ENCODE measurements around the gene ANKS1B. TPM values are rescaled to one million over a fixed set of nuclear protein-coding genes. Genes with fewer than 3 reads are reported as not detected.

ANKS1B gene
- total and polyA plus RNA-seq, 2 of the 4 experiments (the other 2 are of a cell fraction): 0.17 to 0.18 TPM

DNA sequence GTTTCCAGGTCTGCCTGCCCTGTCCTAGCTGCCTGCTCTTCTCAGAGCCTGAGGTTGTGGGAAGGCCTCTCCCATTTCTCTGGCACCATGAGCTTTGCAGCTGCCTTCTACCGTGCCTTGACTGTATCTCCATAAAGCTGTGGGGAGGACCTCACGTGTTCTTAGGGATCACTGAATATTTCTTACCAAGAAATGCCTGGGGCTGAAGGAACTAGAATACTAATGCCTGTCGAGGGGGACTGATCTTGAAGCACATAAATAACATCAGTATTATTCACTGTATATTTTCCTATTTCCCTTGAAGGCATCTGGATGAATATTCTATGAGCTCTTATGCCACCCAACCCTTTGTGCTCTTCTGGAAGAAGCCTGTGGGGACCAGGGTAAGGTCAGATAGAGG, 1236.3 kb downstream of the ANKS1B start:
- H4K5ac ChIP-seq (ENCODE audit: low read depth, low read length): no peak overlapping the region
- no peak overlapping the region for H3K14ac ChIP-seq (replicated peaks; ENCODE audit: low read depth, low read length)
- no peak overlapping the region for H2BK5ac ChIP-seq (ENCODE audit: low read depth, low read length, poor library complexity, severe bottlenecking)
- no peak overlapping the region for H2BK120ac ChIP-seq (ENCODE audit: low read depth, low read length)
- H3K9me1 ChIP-seq (ENCODE audit: insufficient read depth, low read length): no peaks in the 10 kb centered on the region
- no peak overlapping the region for H3K4me2 ChIP-seq (ENCODE audit: low read depth, low read length)
- no peaks in the 10 kb centered on the region for H3K79me1 ChIP-seq (ENCODE audit: low read depth in 1 of 2, low read length in 2 of 2)
- peaks cover 8% of the 10 kb centered on the region for H3K27me3 ChIP-seq (ENCODE audit: control insufficient read depth, insufficient read depth, low read length)
- H3K4ac ChIP-seq (ENCODE audit: low read depth, low read length): no peak overlapping the region
- H4K8ac ChIP-seq (ENCODE audit: low read depth in 2 of 2, low read length in 2 of 2): no peak overlapping the region
- H3K9ac ChIP-seq (ENCODE audit: low read depth, low read length): no peak overlapping the region
- BruUV-seq (replicated peaks): no TSS peak
- H4K91ac ChIP-seq (ENCODE audit: insufficient read depth, low read depth, low read length): no peak overlapping the region
- H3K56ac ChIP-seq (ENCODE audit: extremely low read depth, insufficient read depth, low read length): no peak overlapping the region
- no peak overlapping the region for H2AK9ac ChIP-seq (replicated peaks; ENCODE audit: low read depth, low read length, poor library complexity)
- dilution Hi-C loops (cut with HindIII; ENCODE audit: low sequenced_read_pairs, unreplicated experiment) (no loop called here), in situ Hi-C loops (cut with MboI; ENCODE audit: low sequenced_read_pairs) (no loop called here), intact Hi-C loops (cut with micrococcal nuclease) (no loop called here)
- H3K4me1 ChIP-seq (ENCODE audit: control insufficient read depth, insufficient read depth, low read length): 0 out of 2 replicates have a peak, but pooled peaks cover 2% of the 10 kb centered on the region
- H3K27ac ChIP-seq (ENCODE audit: insufficient read depth, low read length): no peak overlapping the region
- CTCF ChIA-PET: interaction anchor here (1.0 kb wide), 1 partner anchor 8 kb away, joined by 3 read pairs; no protein-coding TSS in a partner anchor
- no peak overlapping the region for H2AK5ac ChIP-seq (ENCODE audit: low read depth, low read length)
- TF ChIP-seq USF2 (IDR thresholded peaks at IDR 0.05; ENCODE audit: low read depth, low read length) (no peak), MAFK (IDR thresholded peaks at IDR 0.05; ENCODE audit: low read depth, low read length) (no peak), BHLHE40 (IDR thresholded peaks at IDR 0.05; ENCODE audit: low read depth, low read length) (no peak), MAZ (IDR thresholded peaks at IDR 0.05; ENCODE audit: borderline replicate concordance, low read depth, low read length) (no peak), MXI1 (IDR thresholded peaks at IDR 0.05; ENCODE audit: borderline replicate concordance, low read depth, low read length) (no peak), RFX5 (IDR thresholded peaks at IDR 0.05; ENCODE audit: low read depth, low read length) (no peak), POLR2A (IDR thresholded peaks at IDR 0.05; ENCODE audit: low read depth, low read length) (no peak), CTCF (conservative IDR thresholded peaks at IDR 0.05; ENCODE audit: low read depth, low read length) (no peak), SMC3 (IDR thresholded peaks at IDR 0.05; ENCODE audit: low read depth, low read length) (no peak), FOS (IDR thresholded peaks at IDR 0.05; ENCODE audit: low read depth, low read length) (no peak), CHD1 (IDR thresholded peaks at IDR 0.05; ENCODE audit: low read depth, low read length) (no peak), CEBPB (IDR thresholded peaks at IDR 0.05; ENCODE audit: low read depth, low read length) (no peak), RCOR1 (IDR thresholded peaks at IDR 0.05; ENCODE audit: insufficient replicate concordance, low read length) (no peak), ELK1 (IDR thresholded peaks at IDR 0.05; ENCODE audit: borderline replicate concordance, low read depth, low read length) (no peak), RAD21 (IDR thresholded peaks at IDR 0.05; ENCODE audit: low read length) (no peak), NFE2L2 (IDR thresholded peaks at IDR 0.05; ENCODE audit: low read depth, low read length) (no peak)
- no peaks in the 10 kb centered on the region for H4K20me1 ChIP-seq (ENCODE audit: insufficient read depth, low read length)
- H3K18ac ChIP-seq (ENCODE audit: low read depth, low read length): no peak overlapping the region
- DNase-seq: no peak
- H3K23ac ChIP-seq (ENCODE audit: low read depth, low read length): no peak overlapping the region
- no peaks in the 10 kb centered on the region for H3K9me3 ChIP-seq (ENCODE audit: control insufficient read depth, insufficient read depth, low read length)
- no peak overlapping the region for H2AFZ ChIP-seq (replicated peaks; ENCODE audit: low read length, poor library complexity)
- WGBS, 2 experiments (ENCODE audit: extremely low coverage in 2 of 2, insufficient read length in 1 of 2): no CpG with 5 or more reads among the region's 3 CpGs
- no peak overlapping the region for H2BK20ac ChIP-seq (ENCODE audit: low read depth, low read length)
- no peak overlapping the region for H2BK15ac ChIP-seq (ENCODE audit: low read depth, low read length)
- no peak overlapping the region for H3K4me3 ChIP-seq (ENCODE audit: insufficient read depth, low read depth, low read length)
- H3K36me3 ChIP-seq (ENCODE audit: control insufficient read depth, insufficient read depth, low read length): no peaks in the 10 kb centered on the region
- ATAC-seq (ENCODE audit: low read depth): no peak
- POLR2A ChIA-PET (ENCODE audit: unreplicated experiment): no interaction called here

All from IMR-90 (cell line).